VCaP (cell line): ENCODE results near the gene PPAN.

Source experiments
- H3K27ac ChIP-seq: fragments of 450-650 bp; 2 replicates; pipeline ENCODE4 v1.5.1; 2017
- TF ChIP-seq, protein P1 (sequence below): fragments of 450-650 bp; conservative IDR thresholded peaks from 2 replicates; pipeline ENCODE4 v1.5.1; 2017; ENCODE audit warnings: mild to moderate bottlenecking, moderate library complexity

PPAN gene

DNA sequence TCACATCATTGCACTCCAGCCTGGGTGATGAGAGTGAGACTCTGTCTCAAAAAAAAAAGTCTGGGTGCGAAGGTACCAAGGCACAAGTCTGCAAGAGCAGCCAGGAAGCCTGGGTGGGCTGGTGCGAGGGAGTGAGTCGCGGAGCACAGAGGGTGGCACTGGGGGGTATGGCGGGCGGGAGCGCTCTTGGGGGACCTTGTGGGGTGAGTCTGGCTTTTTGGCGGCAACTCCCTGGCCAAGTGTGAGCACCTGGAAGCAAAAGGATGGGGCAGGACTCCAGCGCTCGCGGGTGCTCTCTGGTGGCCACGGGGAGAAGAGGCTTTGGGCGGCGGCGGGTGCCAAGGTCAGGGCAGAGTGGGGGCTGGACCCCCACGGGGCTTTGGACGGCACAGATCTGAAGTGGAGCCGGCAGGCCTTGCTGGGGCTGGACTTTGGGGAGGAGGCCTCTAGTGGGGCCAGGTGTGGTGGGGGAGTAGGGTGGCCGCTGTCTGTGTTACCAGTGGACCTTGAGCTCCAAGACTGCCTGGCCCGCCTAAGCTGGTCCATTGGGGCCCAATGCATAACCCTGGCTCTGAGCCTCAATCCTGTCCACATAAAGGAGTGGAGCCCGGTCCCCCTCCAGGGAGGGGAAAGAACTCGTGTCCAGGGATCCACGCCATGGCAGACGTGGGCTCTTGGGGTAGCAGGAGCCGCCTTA is 6.9 kb downstream of the PPAN start:
- no peak overlapping the region for H3K27ac ChIP-seq
- TF ChIP-seq, protein P1, sequence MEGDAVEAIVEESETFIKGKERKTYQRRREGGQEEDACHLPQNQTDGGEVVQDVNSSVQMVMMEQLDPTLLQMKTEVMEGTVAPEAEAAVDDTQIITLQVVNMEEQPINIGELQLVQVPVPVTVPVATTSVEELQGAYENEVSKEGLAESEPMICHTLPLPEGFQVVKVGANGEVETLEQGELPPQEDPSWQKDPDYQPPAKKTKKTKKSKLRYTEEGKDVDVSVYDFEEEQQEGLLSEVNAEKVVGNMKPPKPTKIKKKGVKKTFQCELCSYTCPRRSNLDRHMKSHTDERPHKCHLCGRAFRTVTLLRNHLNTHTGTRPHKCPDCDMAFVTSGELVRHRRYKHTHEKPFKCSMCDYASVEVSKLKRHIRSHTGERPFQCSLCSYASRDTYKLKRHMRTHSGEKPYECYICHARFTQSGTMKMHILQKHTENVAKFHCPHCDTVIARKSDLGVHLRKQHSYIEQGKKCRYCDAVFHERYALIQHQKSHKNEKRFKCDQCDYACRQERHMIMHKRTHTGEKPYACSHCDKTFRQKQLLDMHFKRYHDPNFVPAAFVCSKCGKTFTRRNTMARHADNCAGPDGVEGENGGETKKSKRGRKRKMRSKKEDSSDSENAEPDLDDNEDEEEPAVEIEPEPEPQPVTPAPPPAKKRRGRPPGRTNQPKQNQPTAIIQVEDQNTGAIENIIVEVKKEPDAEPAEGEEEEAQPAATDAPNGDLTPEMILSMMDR, result peak; percentile 62

GRCh38 chr19:10113592-10113963 is 7.4 kb downstream of the PPAN start:
- no peak overlapping the region for H3K27ac ChIP-seq
- TF ChIP-seq, protein P1, result no peak

DNA sequence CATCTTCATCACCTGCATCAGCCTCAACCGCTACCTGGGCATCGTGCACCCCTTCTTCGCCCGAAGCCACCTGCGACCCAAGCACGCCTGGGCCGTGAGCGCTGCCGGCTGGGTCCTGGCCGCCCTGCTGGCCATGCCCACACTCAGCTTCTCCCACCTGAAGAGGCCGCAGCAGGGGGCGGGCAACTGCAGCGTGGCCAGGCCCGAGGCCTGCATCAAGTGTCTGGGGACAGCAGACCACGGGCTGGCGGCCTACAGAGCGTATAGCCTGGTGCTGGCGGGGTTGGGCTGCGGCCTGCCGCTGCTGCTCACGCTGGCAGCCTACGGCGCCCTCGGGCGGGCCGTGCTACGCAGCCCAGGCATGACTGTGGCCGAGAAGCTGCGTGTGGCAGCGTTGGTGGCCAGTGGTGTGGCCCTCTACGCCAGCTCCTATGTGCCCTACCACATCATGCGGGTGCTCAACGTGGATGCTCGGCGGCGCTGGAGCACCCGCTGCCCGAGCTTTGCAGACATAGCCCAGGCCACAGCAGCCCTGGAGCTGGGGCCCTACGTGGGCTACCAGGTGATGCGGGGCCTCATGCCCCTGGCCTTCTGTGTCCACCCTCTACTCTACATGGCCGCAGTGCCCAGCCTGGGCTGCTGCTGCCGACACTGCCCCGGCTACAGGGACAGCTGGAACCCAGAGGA is 7.9 kb downstream of the PPAN start:
- no peak overlapping the region for H3K27ac ChIP-seq
- TF ChIP-seq, protein P1, result no peak

- H3K27ac ChIP-seq, result no peak overlapping the region
- TF ChIP-seq, protein P1, result no peak
These were observed 8.7 kb downstream of the PPAN start for GRCh38 chr19:10114651-10115391.

GRCh38 chr19:10115392-10116084 is 9.4 kb downstream of the PPAN start:
- H3K27ac ChIP-seq, result no peak overlapping the region
- TF ChIP-seq, protein P1, result no peak

DNA sequence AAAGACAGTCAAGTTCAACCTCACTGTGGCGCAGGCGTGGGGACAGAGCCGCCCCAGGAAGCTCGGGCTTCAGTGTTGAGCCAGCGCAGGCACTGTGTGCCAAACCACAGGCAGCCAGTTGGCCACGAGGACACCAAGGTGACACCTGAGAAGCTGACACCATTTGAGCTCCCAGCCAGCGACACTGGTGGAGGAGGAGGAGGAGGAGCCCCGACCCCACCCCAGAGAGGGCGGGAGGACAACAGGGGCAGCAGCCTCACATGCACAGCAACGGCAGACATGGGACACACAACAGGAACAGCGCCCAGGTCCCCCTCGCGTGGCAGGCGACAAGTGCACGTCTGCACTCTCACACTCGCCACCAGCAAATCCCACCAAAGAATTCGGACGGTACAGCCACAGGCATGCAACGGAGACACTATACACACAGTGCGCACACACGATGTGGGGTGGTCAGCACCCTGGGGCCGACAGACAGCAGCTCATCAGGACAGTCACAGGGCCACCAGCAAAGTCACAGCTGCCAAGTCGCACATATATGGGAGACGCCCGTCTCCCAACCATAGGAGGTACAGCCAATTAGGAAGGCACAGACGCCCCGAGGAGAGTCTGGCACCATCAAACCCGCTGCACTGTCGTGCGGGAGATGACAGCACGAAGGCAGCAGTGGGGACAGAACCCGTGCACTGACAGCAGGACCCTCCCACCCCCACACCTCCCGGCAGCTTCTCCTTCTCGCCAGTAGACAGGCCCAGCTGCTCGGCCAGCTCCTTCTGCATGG is 10.1 kb downstream of the PPAN start:
- no peak overlapping the region for H3K27ac ChIP-seq
- TF ChIP-seq, protein P1, result no peak
